Left ventricle myocardium inferior (tissue), 1 donor: Measurements from ENCODE around the gene SPNS2. TPM values are rescaled to one million over a fixed set of nuclear protein-coding genes. Genes with fewer than 3 reads are reported as not detected.

ENCODE experiments used
- DNase-seq: peaks from one replicate; pipeline ENCODE4 v3.0.0-alpha.2; 2020
- H3K27ac ChIP-seq: fragments of 200-600 bp; replicated peaks from 2 replicates; pipeline ENCODE4 v1.8.0; 2021
- H3K27me3 ChIP-seq: fragments of 200-600 bp; 2 replicates; pipeline ENCODE4 v1.8.0; 2021; ENCODE audit warnings: low read depth
- H3K36me3 ChIP-seq: fragments of 200-600 bp; 2 replicates; pipeline ENCODE4 v1.8.0; 2021
- H3K4me1 ChIP-seq: fragments of 200-600 bp; 2 replicates; pipeline ENCODE4 v1.8.0; 2021
- H3K4me3 ChIP-seq: fragments of 200-600 bp; 2 replicates; pipeline ENCODE4 v1.8.0; 2021; ENCODE audit warnings: mild to moderate bottlenecking, moderate library complexity
- H3K9me3 ChIP-seq: fragments of 200-600 bp; replicated peaks from 2 replicates; pipeline ENCODE4 v1.8.0; 2021
- intact Hi-C: fragments of 100-400 bp; cut with micrococcal nuclease; formaldehyde crosslinking; loops from one replicate; pipeline ENCODE4 v1.11.0; 2022
- total RNA-seq: library from RNA; stranded (reverse); fragmentation: NEBNext Ultra II Directional; extraction: Animal tissue kit (Norgen Biotek cat#: 25700); gene quantifications from one replicate; pipeline ENCODE4 v1.2.1, GENCODE V29; 2021
- TF ChIP-seq, protein P1 (sequence below): fragments of 200-600 bp; IDR thresholded peaks from 2 replicates; pipeline ENCODE4 v1.8.0; 2021; ENCODE audit warnings: antibody characterized with exemption, mild to moderate bottlenecking, borderline replicate concordance
- donor health status: DM: no; HTN: yes; CAD: no; lungs with severe emphysema.

Gene SPNS2
- total RNA-seq, 1 donor from 2014 or later, result 11.2 TPM

DNA sequence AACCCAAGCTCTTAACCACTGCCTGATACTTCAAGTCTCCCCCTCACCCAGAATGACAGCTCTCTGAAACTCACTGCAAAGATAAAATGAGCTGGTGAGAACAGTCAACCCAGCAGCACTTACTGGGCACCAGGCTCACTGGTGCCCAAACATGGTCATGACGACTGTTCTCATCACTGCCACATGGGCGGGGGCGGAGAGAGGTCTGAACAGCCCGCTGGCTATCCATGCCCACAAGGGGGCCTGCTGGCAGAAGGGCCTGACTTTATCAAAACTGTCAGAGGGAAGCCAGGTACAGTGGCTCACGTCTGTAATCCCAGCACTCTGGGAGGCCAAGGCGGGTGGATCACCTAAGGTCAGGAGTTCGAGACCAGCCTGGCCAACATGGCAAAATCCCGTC lies 52.5 kb downstream of the SPNS2 start:
- H3K4me1 ChIP-seq, result peaks cover 22% of the 10 kb centered on the region
- H3K36me3 ChIP-seq, result peaks cover 75% of the 10 kb centered on the region
- H3K9me3 ChIP-seq, result no peaks in the 10 kb centered on the region
- no peak overlapping the region for H3K27ac ChIP-seq
- H3K4me3 ChIP-seq, result no peak overlapping the region
- TF ChIP-seq, protein P1, sequence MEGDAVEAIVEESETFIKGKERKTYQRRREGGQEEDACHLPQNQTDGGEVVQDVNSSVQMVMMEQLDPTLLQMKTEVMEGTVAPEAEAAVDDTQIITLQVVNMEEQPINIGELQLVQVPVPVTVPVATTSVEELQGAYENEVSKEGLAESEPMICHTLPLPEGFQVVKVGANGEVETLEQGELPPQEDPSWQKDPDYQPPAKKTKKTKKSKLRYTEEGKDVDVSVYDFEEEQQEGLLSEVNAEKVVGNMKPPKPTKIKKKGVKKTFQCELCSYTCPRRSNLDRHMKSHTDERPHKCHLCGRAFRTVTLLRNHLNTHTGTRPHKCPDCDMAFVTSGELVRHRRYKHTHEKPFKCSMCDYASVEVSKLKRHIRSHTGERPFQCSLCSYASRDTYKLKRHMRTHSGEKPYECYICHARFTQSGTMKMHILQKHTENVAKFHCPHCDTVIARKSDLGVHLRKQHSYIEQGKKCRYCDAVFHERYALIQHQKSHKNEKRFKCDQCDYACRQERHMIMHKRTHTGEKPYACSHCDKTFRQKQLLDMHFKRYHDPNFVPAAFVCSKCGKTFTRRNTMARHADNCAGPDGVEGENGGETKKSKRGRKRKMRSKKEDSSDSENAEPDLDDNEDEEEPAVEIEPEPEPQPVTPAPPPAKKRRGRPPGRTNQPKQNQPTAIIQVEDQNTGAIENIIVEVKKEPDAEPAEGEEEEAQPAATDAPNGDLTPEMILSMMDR, result no peak
- intact Hi-C loops, result no loop called here
- no peak for DNase-seq
- no peaks in the 10 kb centered on the region for H3K27me3 ChIP-seq

DNA sequence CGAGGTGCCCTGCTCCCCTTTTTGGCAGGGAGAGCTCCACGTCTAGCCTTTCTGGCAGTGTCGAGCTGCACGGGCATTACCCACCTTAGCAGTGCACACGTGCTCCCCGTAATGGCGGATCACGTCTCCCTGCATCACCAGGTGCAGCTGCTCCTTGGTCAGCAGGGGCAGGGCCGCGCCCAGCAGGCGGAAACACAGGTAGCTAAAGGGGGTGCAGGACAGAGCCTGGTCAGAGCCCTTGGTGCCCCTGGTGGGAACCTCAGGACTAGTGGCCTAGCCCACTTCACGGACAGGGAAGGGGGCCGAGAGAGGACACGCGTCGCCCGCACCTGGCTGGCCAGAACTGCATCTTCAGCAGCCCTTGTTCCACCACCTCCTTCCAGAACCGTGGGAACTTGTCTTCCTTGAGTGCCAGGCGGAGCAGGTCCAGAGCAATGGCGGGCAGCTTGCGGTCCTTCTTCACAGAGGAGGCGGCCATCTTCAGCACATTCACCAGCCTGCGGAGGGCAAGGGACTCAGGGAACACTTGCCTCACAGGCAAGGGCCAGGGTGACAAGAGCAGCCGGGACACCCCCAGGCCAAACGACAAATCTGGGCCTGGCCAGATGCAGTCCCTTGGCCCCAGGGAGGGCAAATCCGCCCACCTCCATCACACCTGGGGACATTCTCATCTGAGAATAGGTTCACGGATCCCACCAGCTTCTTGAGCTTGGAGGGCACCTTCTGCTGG lies 53.3 kb downstream of the SPNS2 start:
- no peak for DNase-seq
- intact Hi-C loops, result no loop called here
- H3K4me1 ChIP-seq, result peaks cover 26% of the 10 kb centered on the region
- H3K27me3 ChIP-seq, result no peaks in the 10 kb centered on the region
- peaks cover 66% of the 10 kb centered on the region for H3K36me3 ChIP-seq
- H3K9me3 ChIP-seq, result no peaks in the 10 kb centered on the region
- TF ChIP-seq, protein P1, result no peak
- no peak overlapping the region for H3K27ac ChIP-seq
- no peak overlapping the region for H3K4me3 ChIP-seq

GRCh38 chr17:4553669-4554068 lies 55.0 kb downstream of the SPNS2 start:
- DNase-seq, result no peak
- Histone ChIP-seq H3K36me3 (peaks cover 52% of the 10 kb centered on the region), H3K4me3 (no peak overlapping the region), H3K27me3 (no peaks in the 10 kb centered on the region), H3K4me1 (peaks cover 26% of the 10 kb centered on the region), H3K9me3 (no peaks in the 10 kb centered on the region), H3K27ac (no peak overlapping the region)
- intact Hi-C loops, result no loop called here
- TF ChIP-seq, protein P1, result no peak

DNA sequence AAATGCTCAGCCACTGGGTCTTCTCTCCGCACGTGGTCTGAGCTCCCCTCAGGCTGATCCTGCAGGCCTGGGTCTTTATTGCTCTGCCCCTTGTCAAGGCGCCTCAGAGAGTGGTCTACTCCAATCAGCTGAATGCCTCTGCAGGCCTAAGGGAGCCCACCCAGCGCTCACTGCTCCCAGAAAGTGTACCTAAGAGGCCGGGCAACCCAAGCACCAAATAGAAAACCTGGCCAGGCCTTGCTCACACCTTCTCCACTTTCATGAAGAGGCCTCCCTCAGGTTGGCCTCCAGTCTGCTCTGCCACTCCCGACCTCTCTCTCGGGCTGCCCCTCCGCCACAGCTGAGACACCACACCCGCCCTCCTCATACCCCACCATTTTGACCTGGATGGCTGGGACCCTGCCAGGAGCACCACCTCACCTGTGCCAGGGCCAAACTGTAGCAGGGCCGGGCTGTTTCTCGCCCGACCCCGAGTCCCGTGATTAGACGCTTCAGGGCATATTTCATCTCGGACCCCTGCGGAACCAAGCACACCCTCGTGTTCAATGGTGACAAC lies 55.8 kb downstream of the SPNS2 start:
- peaks cover 26% of the 10 kb centered on the region for H3K4me1 ChIP-seq
- TF ChIP-seq, protein P1, result no peak
- no peaks in the 10 kb centered on the region for H3K9me3 ChIP-seq
- peaks cover 43% of the 10 kb centered on the region for H3K36me3 ChIP-seq
- DNase-seq, result no peak
- H3K27ac ChIP-seq, result peak overlapping the region; percentile 93
- intact Hi-C loops, result no loop called here
- H3K27me3 ChIP-seq, result no peaks in the 10 kb centered on the region
- peak overlapping the region; percentile 94 for H3K4me3 ChIP-seq

- DNase-seq, result peak; percentile 98
- TF ChIP-seq, protein P1, result peak; percentile 57
- Histone ChIP-seq H3K4me3 (peak within 1 kb of the TSS; percentile 94), H3K9me3 (no peaks in the 10 kb centered on the region), H3K4me1 (peaks cover 26% of the 10 kb centered on the region), H3K27ac (peak within 1 kb of the TSS; percentile 93), H3K36me3 (peaks cover 36% of the 10 kb centered on the region), H3K27me3 (no peaks in the 10 kb centered on the region)
- intact Hi-C loops, result no loop called here
Observed at GRCh38 chr17:4554997-4555799, 56.5 kb downstream of the SPNS2 start, which contains the start of gene MYBBP1A. MYBBP1A (minus strand) TSS chr17:4555384; CDS start chr17:4555324, 60 bp downstream.
